A673 (cell line): ENCODE data around the gene AP3D1.

ENCODE experiments used
- EZH2 ChIP-seq: fragments of 200-600 bp; sonication (generic); IDR thresholded peaks from 2 replicates; pipeline ENCODE4 v1.6.1; 2017; ENCODE audit warnings: borderline replicate concordance, low read depth, mild to moderate bottlenecking, mixed read lengths, antibody characterized with exemption, low read length; ENCODE audit not compliant: poor library complexity, severe bottlenecking
- TF ChIP-seq, protein P1 (sequence below): fragments of 300-800, 200-600 bp; sonication (generic); conservative IDR thresholded peaks from 2 replicates; pipeline ENCODE4 v1.5.1; 2017; ENCODE audit warnings: low read depth, mild to moderate bottlenecking, antibody characterized with exemption, low read length, moderate library complexity, mixed read lengths

DNA sequence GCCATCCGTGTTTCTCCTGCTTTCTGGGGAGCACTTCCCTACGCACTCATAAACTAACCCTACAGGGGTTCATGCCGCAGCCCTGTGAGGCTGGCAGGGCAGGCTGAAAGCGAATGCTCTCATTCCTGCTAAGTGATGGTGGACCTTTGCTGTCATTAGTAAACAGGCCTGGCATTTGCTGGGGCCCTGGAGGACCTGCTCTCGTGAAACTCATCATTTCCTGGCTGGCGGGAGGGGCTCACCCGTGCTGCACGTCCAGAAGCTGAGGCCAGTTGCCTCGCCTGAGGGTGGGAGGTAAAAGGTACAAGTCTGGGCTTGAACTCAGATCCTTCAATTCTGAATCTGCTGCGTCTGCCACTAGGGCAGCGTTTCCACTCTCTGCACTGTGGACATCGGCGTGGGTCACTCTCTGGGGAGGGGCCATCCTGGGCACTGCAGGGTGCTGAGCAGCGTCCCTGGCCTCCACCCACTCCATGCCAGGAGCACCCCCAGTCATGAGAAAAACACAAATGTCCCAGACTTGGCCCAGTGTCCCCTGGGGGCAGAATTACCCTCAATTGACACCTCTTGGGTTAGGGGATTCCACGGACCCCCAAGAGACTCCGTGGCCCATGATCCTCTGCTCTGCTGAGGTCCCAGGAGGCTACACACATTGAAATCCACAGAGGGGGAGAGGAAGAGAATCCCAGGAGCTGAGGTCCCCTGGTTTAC is 62.2 kb downstream of the AP3D1 start:
- TF ChIP-seq, protein P1, sequence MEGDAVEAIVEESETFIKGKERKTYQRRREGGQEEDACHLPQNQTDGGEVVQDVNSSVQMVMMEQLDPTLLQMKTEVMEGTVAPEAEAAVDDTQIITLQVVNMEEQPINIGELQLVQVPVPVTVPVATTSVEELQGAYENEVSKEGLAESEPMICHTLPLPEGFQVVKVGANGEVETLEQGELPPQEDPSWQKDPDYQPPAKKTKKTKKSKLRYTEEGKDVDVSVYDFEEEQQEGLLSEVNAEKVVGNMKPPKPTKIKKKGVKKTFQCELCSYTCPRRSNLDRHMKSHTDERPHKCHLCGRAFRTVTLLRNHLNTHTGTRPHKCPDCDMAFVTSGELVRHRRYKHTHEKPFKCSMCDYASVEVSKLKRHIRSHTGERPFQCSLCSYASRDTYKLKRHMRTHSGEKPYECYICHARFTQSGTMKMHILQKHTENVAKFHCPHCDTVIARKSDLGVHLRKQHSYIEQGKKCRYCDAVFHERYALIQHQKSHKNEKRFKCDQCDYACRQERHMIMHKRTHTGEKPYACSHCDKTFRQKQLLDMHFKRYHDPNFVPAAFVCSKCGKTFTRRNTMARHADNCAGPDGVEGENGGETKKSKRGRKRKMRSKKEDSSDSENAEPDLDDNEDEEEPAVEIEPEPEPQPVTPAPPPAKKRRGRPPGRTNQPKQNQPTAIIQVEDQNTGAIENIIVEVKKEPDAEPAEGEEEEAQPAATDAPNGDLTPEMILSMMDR, result no peak
- TF ChIP-seq EZH2, result no peak
